UCSD-AML1 (cell line): Measurements from ENCODE around the gene TMEM108.

Source experiments
- DNase-seq: peaks from one replicate; lab custom pipeline; 2025; ENCODE audit not compliant: unreplicated experiment; lab: John Stamatoyannopoulos, UW

TMEM108 gene

DNA sequence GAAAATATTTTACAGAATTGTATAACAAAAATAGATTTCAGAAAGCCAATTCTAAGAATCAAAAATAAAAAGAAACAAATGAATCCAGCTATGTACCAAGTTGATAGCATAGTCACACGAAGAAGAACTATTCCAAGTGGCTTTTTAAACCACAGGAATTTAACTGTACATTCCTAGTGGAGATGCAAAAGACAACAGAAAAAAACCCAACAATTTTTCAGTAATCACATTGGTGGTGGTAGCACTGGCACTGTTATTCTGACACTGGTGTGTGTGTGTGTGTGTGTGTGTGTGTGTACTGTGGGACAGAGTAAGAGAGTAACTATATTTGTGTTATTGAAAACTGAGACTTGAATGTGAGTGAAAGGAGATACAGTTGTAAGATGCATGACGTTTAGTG lies 370.8 kb downstream of the TMEM108 start:
- no peak for DNase-seq

DNA sequence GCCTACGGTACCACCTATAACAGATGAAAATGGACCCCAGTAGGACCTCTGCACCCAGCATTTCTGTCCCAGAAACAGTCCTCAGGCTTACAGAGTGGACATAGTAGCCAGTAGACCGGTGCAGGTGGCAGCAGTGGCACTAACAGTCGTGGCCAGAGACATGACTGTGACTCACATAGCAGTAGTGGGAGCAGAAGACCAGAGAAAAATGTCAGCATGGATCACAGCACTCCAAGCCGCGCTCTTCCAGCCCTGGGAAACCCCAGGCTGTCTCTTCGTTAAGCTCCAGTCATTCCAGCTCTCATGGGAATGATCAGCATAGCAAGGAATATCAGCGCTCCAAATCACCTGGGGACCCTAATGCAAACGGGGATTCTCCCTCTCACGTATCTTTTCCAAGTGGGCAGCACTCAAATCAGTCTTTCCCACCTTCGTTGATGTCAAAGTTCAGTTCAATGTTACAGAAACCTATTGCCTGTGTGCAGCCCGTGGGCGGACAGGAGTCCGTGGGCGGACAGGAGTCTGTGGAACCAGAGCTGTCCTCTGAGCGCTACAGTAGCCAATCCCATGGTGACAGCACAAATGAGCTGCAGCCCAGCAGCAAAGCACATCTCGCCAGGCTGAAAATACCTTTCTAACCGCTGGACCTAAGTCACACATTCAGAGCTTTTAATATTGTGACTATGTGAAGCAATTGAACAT lies 372.2 kb downstream of the TMEM108 start:
- no peak for DNase-seq

DNA sequence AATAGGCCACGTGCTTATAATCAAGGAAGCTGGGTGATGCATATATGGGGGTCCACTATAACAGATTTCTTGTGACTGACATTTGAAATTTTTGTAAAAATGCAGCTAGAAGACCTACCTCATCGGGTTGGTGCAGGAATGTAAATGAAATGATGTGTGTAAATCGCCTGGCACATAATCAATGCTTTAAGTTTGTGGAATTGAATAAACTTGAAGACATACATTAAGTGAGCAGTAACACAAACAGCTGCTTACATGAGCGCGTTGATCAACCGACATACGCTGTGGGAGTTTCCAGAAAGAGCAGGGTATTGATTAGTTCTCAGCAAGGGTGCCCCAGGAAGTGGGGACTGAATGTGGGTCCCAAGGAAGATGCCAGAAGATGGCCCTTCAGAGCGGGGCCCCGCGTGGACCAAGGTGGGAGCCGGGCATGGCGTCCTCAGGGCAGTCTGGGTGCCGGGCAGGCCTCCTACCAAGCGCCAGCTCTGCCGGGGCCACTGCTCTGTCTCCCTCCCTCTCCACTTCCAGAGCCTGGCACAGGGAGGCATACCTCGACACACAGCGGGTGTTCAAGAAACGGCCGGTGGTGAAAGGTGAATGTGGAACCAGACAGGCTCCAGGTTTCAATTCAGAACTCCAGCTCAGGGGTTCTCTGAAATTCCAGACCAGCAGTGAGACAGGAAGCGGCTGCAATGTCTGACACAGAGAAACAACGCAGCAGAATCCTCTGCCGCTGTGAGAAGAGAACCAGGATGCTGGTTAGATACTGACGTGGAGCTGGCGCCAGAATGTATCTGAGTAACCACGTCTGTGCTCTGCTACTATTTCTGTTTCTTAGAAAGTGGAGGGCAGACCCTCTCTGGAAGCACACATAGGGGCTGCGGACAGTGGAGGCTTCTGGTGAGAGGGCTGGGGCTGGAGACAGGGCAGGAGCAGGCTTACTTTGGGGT lies 374.3 kb downstream of the TMEM108 start:
- no peak for DNase-seq

DNA sequence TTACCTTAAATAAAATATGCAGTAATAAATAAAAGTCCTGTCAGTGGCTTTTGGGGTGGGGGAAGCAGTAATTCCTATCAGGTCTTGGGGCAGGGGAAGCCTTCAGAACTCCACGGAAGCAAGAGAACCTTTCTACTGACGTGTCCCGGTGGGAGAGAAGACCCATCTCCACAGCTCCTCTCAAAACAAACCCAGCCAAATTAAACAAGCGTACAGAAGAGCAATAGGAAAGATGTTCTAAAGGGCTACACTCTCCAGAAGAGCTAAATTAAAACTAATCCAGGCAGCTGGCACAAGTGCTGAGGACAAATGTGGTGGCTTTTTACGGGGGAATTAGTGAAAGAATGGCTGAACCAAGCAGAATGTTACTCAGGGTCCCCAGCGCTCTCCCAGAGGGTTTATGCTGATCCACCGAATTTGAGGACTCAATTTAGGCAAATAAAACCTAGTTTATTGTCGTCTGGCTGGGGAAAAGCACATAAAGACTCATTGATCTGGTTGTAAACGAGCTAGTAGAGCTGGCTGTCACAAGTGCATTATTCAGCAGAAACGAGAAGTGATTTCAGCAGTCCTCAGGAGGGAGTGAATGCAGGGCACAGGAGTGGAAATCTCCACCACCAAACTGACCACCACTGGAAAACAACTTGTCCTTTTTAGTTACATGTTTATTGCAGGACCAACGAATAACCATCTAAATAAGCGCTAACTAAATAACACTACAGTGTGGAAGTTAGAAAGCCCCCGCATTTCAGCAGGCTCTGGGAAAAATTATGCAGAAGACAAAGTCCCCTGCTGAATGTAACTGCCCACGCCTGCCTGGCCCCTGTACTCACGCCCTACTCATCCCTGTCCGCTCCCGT lies 375.2 kb downstream of the TMEM108 start:
- no peak for DNase-seq

DNA sequence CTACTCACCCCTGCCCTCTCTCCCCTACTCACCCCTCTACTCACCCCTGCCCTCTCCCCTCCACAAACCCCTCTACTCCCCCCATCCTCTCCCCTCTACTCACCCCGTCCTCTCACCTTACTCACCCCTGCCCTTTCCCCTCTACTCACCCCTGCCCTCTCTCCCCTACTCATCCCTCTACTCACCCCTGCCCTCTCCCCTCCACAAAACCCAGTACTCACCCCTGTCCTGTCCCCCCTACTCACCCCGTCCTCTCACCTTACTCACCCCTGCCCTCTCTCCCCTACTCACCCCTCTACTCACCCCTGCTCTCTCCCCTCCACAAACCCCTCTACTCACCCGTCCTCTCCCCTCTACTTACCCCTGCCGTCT lies 375.8 kb downstream of the TMEM108 start:
- DNase-seq = no peak

DNA sequence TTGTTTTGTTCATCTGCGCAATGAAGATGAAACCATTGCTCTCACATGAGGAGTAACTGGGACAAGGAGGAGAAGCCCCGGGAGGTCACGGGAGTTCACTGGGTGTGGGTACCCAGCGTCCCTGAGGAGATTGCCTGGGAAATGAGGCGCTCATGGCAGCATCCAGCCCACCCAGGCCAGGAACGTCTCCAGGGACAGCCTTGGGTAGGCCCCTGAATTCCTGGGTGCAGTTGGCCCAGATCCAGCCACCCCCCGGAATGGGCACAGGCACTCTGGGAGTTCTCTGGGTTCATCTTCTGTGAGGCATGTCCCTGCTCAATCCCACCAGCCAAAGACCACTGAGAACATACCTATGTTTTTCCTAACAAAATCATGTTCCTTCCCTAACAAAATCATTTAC lies 380.2 kb downstream of the TMEM108 start:
- DNase-seq = no peak

DNA sequence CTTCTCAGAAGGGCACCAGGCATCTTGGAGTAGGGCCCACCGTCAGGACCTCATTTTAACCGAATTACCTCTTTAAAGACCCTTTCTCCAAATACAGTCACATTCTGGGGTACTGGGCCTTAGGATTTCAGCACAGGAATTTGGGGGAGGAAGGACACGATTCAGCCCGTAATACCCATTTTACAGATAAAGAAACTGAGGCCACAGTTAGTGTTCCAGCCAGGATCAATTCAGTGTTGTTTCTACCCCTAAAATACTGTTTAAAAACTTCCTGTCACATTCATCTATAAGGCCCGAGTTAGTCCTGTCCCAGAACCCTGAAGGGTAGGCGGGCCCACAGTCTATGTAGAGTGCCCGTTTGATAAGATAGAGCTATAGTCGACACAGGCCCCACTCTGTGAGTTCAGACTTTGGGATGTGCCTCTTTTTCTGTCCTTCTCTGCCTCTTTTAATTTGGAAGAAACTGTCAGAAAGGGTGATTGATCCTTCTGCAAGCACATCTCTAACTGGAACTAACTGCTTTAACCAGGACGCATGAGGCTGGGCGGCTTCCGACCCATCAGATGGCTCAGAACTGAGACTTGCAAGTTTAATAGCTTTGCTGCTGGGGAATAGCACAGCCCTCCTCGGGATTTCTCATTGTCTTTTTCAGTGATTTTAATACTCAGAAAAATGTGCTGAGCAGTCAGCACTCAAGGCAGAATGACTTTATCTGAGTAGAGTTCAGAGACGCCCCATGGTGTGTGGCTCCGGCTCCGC lies 381.1 kb downstream of the TMEM108 start:
- no peak for DNase-seq

DNA sequence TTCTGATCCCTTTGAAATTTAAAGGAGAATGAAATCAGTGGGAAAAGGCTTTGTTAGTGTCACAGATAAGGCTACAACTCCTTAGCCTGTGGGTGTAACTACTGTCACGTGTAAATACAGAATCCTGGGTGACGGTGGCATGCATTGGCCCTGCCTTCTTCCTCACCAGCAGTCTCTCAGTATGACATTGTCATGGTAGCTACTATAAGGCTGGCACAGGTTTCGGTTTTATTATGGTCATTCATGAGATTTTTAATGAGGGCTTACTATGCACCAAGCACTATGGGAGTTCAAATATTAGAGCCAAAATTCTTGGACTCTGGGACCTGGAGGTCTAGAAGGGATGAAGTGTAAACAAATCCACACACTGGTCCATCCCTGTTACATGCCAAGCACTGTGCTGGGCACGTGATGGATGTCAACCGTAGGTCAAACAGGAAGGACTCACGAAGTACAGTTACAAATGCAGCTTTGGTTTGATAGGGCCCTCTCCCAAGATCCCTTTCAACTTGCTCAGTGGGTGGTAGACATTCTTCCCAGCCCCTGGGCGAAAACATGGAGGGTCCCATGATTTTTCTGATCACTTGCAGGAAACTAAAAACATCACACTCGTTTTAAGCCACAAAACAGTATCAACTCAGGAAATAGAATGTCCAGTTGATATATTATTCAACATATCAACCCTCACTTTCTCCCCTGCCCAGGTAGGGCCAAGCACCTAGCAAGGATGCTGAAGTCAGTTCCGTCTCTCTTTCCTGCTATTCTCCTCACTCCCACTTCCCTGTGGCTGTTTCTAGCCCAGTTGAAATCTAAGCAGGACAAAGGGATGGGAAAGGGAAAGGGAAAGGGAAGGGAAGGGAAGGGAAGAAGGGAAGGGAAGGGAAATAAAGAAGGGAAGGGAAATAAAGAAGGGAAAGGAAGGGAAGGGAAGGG lies 387.0 kb downstream of the TMEM108 start:
- DNase-seq = no peak

DNA sequence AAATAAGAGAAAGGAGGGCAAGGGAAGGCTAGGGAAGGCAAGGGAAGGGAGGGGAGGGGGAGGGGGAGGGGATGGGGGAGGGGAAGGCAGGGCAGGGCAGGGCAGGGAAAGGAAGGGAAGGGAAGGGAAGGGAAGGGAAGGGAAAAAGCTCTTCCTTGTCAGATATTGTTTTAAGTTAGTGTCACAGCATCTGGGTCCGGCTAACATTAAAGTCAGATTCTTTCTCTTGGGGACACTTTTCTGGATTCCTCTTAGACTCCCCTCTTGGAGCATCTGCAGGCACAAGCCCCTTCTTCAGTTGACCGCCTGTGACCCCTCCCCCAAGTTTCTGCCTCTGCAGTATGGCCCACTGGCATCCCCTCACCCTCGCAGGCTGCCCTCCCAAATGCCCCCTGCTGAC lies 387.7 kb downstream of the TMEM108 start:
- no peak for DNase-seq

DNA sequence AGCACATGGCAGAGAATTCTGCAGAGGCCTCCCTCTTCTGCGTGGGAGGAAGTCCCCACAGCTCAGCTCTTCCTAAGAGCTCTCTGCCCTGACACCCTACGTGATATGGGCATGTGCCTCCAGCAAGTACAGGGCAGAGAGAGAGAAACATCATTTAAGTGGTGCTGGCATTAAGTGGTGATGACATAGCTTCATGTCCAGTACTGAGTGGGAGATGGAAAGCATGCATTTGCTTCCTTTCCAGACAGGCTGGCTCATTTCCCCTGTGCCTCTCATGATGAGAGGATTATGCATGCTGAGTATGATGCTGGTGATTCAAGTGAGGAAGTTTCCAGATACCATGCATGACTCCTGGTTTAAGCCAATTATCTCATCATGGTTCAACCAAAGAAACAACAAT lies 388.5 kb downstream of the TMEM108 start:
- no peak for DNase-seq

DNA sequence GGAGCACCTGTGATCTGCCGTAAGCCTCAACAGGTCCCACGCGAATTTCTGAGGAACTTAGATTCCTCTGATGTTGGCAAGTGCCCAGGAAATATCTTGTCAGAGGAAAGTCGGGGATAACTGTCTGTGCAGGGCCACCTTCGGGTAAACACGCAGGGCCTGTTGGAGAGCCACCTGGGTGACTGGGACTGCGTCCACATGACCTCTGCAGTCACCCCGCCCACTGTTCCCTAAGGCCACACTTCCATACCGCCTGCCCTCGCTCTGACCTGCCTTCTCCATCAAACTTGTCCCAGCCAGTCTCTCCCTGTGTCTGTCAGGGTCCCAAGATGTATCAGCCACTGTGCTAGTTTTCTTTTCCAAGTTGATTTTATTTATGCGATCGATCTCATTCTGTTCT lies 390.4 kb downstream of the TMEM108 start:
- DNase-seq = no peak

DNA sequence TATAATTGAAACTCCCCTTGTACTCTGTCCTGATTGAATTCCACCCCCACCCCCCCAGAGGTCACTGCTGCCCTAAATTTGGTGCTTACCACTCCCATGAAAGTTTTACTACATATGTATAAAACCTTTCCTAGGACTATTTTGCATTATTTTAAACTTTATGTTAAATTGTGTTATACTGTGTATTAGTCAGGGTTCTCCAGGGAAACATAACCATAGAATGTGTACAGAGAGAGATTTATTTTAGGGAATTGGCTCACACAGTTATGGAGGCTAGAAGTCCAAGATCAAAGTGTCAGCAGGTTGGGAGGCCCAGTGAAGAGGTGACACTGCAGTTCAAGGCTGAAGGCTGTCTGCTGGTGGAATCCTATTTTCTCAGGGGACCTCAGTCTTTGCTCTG lies 390.9 kb downstream of the TMEM108 start:
- no peak for DNase-seq

DNA sequence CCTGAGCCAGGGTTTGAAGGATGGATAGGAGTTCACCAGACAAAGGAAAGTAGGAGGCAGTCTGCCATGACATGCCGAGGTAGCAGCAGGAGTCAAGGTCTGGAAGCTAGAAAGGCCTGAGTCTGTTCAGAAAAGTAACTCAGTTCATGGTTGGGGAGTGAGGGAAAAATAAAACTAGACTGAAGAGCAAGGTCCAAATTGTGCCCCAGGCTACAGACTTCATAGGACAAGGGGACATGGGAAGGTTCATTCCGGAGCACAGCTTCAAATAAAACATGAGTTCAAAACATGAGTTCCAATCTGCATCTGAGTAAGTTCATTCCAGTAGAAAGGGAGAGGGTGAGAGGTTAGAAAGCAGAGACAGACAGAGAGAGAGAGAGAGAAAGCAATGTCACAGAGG lies 401.4 kb downstream of the TMEM108 start:
- no peak for DNase-seq

DNA sequence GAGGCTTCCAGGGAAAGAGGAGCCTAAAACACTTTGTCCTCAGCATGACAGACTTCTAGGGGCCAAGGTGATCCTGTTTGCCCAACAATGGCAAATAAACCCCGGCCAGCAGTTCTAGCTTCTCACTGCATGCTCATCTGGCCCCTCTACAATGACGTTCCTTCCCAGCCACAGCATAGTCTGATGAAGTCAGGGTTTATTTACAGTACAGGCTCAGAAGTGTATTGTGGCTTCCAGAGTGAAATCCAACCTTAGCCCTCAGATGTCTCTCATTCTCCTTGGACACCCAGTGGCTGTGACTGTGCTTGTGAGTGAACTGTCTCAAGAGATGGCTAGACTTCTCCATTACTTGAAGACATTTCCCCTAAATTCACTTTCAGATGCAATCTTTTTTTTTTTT lies 402.5 kb downstream of the TMEM108 start:
- DNase-seq = no peak

DNA sequence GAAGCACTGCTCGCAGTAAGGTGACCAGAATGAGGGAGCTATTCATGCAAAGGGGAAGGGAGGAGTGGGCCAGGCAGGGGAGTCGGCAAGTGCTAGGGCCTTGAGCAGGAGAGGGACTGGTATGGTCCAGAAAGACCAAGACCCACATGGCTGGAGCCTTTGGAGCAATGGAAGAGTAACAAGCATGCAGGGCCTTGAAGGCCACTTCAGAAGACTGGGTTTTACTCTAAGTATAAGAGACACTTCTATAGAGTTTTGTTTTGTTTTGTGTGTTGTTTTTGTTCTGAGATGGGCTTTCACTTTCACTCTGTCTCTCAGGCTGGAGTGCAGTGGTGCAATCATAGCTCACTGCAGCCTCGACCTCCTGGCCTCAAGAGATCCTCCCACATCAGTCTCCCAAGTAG lies 403.7 kb downstream of the TMEM108 start:
- DNase-seq = no peak

DNA sequence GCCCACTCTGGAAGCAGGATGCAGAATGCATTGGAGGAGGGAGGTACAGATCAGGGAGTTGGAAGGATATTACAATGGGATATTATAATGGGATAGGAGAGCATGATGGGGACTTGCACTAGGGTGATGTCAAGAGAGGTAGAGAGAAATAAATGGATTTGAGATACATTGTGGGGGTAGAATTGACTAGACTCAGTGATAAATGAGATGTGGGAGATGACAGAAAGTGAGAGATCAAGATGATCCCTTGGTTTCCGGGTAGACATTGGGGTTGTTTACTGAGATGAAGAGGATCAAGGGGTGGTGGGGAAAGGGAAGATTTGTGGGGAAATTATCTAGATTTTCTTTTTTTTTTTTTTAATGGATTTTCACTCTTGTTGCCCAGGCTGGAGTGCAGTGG lies 404.3 kb downstream of the TMEM108 start:
- DNase-seq = no peak

DNA sequence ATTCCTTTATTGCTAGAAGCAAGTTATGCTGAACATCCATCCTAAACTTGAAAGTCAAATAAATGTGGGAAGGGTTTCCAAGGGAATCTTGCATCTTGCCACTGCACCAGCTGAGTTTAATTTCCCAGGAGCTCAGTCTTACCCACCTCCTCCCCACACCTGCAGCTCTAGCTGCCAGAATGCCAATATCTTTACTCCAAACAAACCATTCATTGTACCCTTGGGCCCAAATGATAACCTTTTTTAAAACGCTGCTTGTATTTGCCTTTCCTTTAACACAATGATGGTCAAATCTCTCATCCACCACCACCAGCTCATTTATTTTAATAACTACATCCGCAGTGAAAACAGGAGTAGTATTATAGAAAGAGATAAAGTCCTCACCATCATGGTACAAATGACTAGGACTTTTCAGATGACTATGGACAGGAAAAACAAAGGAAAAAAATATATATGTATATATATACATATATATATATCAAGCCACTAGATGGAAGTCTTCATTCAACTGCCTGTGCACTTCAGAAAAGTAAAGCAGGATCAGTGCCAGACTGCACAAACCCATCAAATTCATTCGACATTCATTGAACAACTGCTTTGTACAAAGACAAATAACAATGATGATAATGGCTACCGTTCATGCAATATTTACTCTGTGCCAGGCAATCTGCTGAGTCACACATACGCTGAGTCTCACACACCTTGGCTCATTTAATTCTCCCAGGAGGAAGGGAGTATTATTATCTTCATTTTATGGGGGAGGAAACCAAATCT lies 405.6 kb downstream of the TMEM108 start:
- no peak for DNase-seq

DNA sequence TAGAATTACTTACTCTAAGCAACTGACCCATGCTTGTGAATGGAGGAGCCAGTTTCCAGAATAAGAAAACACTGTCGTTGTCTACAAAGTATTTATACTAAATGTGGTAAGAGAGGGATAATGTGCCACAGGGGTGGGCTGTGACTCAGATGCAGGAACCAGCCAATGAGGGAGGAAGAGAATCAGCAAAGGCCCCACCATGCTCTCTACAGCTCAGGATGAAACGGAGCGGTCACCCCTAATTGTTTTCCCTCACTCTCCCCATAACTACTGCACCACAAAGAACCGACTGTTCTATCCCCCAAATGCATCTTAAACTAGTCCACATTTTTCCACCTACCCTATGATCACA lies 406.2 kb downstream of the TMEM108 start:
- DNase-seq = no peak

DNA sequence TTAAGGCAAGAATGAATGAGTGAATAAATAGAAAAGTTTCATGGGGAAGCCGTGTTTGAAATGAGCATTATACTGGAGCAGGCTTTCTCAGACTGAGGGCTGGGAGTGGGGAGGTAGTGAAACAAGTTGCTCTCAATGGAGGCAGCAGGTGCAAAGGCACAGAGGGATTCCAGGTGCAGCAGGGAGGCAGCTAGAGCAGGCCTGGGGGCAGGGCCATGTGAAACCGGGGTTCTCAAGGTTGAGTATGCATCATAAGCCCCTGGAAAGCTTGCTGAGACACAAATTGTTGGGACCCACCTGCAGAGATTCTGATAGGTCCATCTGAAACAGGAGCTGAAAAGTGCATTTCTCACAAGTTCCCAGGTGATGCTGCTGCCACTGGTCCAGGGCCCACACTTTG lies 406.9 kb downstream of the TMEM108 start:
- no peak for DNase-seq
